Activated CD4-positive, CD25-positive, alpha-beta regulatory T cell treated with anti-CD3 and anti-CD28 coated beads, Interleukin-2, amount 50 U/mL, for 16 hours (primary cell): Measurements from ENCODE around the gene SBF2.
"Not testable (repeated sequence)": the region's sequence is repeated elsewhere in the genome, so short reads cannot be mapped to it uniquely, and the experiment has no call there.

ENCODE experiments used
- DNase-seq: peaks from one replicate; pipeline ENCODE4 v3.0.0-alpha.2; 2020; ENCODE audit warnings: low read depth, low spot score

The SBF2 gene

DNA sequence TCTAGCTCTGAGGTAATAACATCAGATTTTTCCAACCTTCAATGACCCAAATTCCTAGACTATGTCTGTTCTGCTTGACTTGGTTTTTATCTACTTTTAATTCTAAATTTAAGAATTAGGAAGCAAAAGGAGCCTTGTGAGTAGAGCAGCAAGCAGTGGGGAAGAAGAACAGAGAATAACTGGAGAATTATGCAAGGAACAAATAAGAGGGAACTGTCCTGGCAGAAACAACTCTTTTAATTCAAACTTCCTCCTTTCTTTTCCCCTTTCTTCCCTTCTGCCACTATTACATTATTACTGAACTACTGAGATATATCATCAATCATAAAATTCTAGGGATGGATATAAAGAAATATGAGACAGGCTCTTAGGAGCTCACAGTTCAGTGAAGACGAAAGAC lies 276.1 kb downstream of the SBF2 start:
- DNase-seq = no peak

- DNase-seq = no peak
Measured at GRCh38 chr11:10017050-10017449, 277.0 kb downstream of the SBF2 start.

GRCh38 chr11:10012068-10012467 lies 282.0 kb downstream of the SBF2 start:
- no peak for DNase-seq

DNA sequence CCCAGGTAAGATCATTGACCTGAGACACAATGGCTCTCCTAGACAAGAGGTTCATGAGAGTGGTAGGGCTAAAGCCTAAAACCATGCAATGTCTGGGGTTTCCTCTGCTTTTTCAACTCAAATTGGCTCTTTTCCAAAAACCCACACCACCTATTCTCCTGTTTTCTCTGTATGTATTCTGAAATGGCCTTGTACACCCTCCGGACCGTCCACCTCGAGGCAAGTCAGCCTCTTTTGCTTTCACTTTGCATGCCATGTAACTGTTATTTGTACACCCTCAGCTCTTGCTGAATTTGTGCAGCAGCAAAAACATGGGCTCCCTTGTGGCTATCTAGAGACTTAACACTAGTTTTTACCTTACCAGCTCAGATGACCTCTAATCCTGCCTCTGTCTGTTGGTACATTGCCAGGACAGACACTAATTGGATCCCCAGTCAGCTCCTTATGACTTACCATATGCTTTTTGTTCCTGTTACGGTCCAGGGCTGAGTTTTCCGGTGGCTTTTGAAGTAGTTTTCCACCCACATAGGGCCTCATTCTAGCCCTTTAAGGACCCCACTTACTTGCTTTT lies 288.0 kb downstream of the SBF2 start:
- DNase-seq = no peak

GRCh38 chr11:10004526-10005113 lies 289.4 kb downstream of the SBF2 start:
- DNase-seq = no peak

DNA sequence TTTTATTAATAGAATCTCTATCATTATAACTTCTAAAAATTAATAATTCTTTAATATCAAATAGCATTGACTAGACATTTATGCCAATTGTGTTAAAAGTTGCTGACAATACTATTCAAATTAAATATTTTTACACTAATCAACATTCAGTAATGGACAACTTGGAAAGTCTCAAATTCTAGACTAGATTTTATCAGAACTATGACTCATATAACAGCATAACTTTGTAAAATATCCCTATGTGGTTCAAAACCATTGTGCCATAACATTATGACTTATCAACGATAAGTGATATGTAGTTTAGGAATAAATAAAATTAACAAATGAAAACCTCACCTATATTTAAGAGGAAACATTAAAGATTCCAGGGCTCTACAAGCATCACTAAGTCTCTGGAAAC lies 291.8 kb downstream of the SBF2 start:
- DNase-seq = no peak

DNA sequence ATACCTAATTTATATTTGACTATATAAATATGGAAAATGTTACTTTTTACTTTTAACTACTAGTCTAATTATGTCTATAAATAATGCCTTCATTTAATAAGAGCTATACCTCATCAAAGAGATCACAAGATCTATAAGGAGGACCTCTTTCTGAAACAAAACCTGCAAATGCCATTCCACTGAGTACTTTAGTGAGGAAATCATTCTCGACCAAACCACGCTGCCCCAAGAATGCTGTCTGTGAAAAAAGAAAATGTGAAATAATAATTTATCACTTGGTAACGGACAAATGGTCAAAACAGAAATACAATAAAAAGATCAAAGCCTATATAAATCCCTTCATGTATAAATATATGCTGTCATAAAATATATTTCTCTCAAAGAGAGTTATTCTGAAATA lies 301.7 kb downstream of the SBF2 start:
- no peak for DNase-seq

DNA sequence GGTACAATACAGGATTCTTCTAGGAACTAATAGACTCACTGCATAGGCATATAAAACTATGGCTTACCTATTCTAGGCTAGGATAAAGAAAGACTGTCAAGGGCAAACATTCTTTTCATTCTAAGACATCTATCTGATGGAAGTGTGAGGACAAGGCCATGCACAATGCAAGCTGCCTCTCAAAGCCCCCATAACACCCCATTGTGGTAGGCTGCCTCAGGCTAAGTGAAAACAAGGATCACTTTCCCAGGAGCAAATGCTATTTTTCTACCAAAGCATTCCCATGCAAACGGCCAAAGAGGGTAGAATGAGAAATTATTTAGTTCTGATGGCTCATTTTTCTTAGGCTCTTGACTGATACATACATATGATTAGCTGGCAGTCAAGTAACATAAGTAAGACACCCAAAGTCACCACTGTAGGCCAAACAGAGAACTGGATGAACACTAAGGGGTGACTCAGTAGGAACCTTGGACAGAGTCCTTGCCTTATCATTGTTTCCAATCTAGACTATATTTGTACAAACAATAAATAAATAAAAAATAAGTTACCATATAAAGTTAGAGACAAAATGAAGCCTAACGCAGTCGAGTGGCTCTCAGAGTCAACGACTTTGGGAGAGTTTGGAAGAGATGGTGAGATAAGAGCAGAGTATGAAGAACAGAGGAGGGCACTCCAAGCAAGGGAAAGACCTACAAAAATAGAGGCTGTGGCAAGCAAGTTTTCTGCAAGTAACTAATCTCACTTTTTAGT lies 303.6 kb downstream of the SBF2 start:
- no peak for DNase-seq

DNA sequence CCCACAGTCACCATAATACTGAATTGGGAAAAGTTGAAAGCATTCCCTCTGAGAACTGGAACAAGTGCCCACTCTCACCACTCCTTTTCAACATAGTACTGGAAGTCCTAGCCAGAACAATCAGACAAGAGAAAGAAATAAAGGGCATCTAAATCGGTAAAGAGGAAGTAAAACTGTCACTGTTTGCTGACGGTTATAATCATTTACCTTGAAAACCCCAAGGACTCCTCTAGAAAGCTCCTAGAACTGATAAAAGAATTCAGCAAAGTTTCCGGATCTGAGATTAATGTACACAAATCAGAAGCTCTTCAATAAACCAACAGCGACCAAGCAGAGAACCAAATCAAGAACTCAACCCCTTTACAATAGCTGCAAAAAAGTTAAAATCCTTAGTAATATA lies 306.7 kb downstream of the SBF2 start:
- DNase-seq = not testable (repeated sequence)

DNA sequence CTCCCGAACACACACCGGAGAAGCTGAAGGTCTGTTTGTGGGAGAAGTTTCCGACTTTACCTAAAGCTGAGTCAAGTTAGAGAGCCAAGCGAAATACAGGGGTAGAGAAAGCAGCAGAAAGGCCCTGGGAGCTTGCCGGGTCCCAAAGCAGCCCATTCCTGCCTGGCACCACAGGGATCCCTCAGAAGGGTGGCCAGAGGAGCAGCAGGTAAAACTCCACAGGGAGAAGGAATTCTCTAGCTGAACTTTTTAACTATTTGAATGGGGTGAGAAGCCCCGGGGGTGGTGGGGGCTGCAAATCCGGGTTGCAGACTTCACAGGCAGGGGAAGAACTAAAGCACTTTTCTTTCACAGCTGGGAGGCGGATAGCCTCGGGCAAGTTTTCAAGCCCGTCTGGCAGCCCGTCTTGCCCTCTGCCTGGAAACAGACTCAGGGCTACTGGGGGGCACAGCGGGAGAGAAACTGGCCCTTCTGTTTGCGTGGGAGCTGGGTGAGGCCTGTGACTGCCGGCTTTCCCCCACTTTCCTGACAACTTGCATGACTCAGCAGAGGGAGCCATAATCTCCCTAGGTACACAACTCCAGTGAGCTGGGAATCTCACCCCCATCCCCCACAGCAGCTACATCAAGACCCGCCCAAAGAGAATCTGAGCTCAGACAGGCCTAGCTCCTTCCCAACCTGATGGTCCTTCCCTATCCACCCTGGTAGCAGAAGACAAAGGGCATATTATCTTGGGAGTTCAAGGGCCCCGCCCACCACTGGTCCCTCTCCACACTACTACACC lies 311.0 kb downstream of the SBF2 start:
- DNase-seq = no peak

DNA sequence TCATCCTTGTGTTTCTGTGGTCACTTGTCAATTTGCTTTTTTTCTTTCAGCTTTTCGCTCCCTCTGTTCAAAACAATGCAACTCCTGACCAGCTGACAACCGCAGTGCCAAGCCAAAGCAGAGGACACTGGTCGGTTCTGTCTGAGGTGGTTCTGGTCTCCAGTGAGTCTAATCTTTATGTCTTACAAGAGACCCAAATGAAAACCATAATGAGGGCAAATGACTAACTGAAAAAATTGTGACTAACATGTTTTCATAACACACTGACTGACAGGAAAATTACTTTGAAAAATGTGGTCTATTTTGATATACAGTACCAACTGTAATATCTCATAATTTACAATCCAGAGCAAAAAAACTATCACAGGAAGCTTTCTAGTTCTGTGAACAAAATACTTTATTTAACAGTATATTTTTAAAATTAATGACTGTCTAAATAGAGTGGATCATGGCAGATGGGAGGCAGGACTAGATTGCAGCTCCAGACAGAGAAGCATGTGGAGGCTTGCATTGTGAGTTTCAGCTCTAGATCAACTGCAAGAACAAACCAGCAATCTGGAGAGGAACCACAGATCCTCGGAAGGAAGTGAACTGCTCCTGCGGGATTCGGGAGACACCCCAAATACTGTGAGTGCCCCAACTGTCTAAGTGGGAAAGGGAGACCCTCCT lies 311.8 kb downstream of the SBF2 start:
- DNase-seq = no peak

GRCh38 chr11:9980931-9981330 lies 313.1 kb downstream of the SBF2 start:
- DNase-seq = no peak

DNA sequence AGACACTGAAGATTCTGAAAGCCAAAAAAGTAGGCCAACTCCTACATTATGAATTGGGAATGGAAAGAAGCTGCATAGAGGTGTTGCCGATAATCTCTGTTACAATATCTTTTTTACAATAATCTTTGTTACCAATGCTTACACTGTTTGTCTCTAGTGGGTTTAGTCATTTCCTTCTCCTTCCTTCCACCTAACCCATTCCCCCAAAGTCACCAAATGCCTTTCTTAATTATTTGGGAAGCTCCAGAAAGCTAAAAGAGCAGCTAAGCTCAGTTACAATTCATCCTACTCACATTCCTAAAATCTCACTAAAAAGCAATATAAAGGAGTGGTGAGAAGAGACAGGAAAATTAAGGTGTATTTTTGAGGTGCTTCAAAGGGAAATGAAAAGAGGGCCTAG lies 316.5 kb downstream of the SBF2 start:
- no peak for DNase-seq

GRCh38 chr11:9974375-9974774 lies 319.6 kb downstream of the SBF2 start:
- DNase-seq = no peak

GRCh38 chr11:9973921-9974320 lies 320.1 kb downstream of the SBF2 start:
- no peak for DNase-seq

GRCh38 chr11:9972989-9973388 lies 321.0 kb downstream of the SBF2 start:
- no peak for DNase-seq

DNA sequence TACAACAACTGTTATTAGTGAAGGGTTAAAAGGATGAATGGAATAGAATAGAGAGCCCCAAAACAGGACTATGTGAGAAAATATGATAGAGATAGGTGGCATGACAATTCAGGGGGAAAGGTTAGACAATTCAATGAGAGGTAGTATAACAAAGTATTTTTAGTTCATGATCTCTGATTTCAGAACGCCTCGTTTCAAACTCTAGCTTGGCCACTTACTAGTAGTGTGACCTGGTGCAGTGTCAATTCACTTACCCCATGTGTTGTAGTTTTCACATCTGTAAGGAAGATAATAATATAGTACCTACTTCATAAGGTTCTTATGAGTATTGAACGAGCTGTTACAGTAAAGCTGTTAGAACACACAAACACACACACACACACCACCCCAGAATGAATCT lies 322.1 kb downstream of the SBF2 start:
- no peak for DNase-seq

DNA sequence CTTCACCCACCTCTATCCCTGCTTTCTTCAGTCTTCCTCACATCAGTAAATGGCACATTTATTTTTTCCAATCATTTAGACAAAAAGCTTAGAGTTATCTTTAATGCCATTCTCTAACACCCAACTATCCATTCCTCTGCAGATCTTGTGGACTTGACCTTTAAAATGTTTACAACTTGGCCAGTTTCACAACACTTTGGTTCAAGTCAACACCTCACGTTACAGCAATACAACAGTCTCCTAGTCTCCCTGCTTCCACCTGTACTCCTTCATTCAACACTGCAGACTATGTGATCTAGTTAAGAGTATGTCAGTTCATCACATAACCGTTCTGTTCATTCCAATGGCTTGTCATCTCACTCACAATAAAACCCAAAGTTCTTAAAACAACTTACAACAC lies 325.0 kb downstream of the SBF2 start:
- no peak for DNase-seq

- no peak for DNase-seq
Measured at GRCh38 chr11:9962722-9963121, 331.3 kb downstream of the SBF2 start.

DNA sequence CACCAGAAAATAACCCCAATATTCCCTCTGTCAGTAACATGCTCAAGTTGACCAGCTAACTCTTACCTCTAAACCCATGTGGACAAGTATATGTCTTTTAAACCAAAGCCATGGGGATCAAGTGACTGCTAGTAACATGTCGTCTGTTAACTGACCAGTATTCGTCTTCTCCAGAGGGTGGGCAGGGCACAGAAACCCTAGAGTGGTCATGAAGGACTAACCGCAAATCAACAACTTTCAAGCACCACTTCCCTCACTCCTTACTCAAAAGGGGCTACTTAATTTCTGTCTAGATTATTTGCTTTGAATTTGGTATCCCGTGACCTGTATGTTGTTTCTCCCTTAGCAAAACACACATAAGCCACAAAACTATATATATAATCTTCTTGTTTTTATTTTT lies 336.9 kb downstream of the SBF2 start:
- no peak for DNase-seq

GRCh38 chr11:9956483-9956882 lies 337.5 kb downstream of the SBF2 start:
- no peak for DNase-seq

DNA sequence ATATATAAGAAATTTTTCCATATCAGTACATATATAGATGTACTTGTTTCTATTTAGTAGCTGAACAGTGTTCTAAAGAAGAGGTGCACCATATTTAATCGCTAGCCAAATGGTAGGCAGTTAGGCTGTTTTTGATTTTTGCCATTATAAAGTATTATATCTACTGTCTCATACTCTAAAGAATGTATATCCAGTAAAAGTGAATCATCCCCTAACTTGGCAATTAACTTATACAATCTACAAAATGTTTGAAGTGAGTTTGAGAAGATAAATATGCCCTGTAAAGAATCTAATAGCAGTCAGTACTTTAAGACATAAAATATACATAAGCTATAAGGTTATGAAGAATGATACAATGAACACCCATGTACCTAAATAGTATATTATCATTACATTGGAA lies 338.6 kb downstream of the SBF2 start:
- DNase-seq = no peak
